Fibroblast of the conjunctiva (primary cell): ENCODE measurements around the gene TBC1D24.

Experiments
- DNase-seq: peaks from one replicate; pipeline ENCODE4 v3.0.0-alpha.2; 2010; ENCODE audit warnings: low read depth

The TBC1D24 gene

DNA sequence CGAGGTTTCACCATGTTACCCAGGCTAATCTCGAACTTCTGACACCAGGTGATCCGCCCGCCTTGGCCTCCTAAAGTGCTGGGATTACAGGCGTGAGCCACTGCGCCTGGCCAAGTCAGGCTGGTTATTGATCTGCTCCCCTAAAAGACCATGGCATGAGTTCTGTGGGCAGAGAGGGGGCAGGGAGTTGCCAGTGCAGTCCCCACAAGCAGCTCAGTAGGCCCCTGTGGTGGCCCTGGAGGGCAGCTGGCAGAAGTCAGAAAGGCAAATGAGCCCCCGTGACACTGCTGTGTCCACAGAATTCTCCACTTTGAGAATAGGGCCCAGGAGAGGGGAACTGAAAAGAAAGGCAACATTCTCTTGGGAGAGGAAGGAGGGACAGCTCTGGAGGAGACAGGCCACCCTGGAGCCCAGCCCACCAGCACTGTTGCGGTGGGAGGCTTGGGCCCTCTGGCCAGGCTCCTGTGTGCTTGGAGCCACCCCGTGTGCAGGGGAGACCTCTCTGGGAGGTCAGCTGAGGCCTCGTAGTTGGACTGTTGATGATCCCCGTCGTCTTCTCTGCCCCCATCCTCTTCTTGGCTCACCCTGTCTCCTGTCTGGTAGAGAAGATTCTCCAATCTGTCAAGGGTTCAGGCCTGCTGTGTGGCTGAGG is 43.2 kb downstream of the TBC1D24 start:
- DNase-seq, result no peak

DNA sequence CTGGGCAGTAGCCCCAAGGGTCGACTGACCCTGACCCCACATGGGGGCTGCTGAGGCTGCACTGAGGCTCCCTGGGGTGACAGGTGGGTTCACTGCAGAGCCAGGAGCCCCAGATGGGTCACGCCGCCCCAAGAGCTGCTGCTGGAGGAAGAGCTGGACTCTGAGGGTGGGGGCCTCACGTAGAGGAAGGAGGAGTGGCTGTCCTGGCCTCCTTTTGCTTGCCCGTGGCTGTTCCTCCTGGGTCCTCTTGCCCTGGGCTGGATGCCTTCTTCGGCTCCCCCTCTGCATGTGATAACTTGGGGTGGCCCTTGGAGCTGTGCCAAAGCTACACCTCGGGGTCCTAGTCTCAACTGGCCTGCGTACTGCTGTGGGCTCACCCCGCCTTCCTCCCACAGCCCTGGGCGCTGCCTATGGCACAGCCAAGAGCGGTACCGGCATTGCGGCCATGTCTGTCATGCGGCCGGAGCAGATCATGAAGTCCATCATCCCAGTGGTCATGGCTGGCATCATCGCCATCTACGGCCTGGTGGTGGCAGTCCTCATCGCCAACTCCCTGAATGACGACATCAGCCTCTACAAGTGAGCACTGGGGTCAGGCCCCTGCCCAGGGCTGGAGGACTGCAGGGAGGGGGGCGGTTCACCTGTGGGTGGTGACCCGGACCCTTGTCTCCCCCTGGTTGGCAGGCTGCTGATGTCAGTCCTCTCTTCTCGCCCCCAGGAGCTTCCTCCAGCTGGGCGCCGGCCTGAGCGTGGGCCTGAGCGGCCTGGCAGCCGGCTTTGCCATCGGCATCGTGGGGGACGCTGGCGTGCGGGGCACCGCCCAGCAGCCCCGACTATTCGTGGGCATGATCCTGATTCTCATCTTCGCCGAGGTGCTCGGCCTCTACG is 44.1 kb downstream of the TBC1D24 start:
- DNase-seq, result no peak

DNA sequence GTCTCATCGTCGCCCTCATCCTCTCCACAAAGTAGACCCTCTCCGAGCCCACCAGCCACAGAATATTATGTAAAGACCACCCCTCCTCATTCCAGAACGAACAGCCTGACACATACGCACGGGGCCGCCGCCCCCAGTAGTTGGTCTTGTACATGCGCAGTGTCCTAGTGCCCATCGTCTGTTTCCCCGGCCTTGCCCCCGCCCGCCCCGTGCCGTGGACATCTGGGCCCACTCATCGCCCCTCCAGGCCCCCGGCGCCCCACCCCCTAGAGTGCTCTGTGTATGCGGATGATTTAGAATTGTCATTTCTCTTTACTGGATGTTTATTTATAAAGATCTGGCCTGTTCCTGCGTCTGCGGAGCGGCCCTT is 44.8 kb downstream of the TBC1D24 start:
- no peak for DNase-seq

DNA sequence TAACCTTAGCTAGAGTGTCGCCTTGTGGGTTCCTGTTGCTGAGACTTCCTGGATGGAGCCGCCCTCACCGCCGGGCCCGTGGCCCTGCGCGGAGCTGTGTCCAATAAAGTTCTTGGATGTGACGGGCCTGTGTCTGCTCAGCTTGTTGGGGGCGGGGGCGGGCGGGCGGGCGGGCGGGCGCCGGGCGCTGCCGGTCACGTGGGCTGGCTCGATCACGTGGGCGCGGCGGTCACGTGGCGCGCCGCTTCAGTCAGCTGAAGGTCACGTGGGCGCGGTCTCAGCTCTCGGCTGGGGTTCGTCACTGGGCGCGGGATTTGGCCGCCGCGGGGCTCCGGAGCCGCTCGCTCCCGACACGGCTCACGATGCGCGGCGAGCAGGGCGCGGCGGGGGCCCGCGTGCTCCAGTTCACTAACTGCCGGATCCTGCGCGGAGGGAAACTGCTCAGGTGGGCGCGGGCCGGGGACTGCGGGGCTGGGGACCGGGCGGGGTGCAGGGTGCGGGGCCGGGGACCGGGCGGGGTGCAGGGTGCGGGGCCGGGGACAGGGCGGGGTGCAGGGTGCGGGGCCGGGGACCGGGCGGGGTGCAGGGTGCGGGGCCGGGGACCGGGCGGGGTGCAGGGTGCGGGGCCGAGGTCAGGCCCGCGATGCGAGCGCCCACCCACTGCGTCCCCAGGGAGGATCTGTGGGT is 45.3 kb downstream of the TBC1D24 start, which contains the start of gene AMDHD2:
AMDHD2 (plus strand) TSS at position 275 of the 687 bp plus-strand sequence; CDS start at position 363, 88 bp downstream.
- DNase-seq, result peak; percentile 83

DNA sequence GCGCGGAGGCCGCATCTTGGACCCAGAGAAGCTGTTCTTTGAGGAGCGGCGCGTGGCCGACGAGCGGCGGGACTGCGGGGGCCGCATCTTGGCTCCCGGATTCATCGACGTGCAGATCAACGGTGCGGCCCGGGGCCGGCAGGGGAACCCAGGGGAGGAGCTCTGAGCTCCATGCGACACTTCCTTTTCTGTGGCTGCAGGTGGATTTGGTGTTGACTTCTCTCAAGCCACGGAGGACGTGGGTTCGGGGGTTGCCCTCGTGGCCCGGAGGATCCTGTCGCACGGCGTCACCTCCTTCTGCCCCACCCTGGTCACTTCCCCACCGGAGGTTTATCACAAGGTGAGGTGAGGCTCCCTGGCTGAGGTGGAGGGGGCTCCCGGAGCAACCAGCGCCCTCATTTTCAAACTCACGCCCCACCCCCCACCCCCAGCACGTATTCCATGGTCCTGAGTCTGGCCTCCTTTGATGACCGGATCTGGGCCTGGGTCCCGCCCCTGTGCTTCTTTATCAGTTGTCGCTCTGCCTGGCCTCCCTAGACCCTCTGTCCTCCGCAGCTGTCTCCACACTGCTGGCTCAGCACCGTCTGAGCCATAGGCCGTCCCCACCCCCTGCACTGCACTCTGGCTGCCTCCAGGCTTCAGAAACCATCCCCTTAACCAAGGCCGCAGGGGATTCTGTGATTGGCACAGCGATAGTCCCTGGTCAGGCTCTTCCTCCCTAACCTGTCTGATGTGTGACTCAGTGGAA is 46.0 kb downstream of the TBC1D24 start:
- DNase-seq, result no peak

DNA sequence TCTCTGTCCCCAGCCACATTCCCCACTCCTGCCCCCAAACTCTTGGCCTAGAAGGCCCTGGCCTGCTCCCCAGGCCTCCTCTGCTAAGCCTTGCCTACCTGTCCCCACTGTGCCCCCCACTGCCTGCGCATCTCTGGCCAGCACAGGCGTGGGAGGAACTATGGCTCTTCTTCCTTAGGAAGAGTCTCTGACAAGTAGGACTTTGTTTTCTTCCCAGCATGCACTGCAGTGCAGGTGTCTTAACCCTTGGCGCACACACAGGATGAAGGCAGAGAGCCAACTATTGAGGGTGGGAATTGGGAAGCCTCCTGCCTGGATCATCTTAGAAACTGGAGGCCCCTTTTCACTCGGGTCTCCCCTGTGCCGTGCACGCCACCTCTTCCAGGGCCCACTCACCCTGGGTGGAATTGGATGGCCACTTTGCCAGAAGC is 48.9 kb downstream of the TBC1D24 start:
- DNase-seq, result no peak

DNA sequence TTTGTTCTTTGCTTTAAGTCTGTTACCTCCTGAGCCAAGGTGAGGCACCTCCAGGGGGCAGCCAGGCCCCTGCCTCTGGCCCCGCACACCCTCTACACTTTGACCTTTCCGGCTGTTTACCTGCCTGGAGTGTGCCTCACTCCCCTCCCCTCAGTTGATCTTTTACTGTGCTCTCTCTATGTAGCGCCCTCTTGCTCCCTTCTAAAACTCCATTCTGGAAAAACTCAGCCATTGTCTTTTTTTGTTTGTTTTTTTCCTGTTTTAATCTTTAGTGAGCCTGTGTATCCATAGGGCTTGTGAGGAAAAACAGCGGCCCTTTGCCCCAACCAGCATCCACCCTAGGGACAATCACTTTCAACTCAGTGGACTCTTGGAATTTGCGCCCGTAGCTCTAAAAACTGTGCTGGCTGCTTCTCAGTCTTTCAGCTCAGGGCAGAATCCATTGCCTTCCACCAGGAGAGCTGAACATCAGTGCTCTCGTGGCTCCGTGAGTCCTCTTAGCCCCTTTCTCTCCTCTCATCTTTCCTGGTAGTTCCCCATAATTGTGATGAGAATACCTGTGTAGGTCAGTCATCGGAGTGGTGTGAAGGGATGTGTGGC is 49.5 kb downstream of the TBC1D24 start:
- no peak for DNase-seq

DNA sequence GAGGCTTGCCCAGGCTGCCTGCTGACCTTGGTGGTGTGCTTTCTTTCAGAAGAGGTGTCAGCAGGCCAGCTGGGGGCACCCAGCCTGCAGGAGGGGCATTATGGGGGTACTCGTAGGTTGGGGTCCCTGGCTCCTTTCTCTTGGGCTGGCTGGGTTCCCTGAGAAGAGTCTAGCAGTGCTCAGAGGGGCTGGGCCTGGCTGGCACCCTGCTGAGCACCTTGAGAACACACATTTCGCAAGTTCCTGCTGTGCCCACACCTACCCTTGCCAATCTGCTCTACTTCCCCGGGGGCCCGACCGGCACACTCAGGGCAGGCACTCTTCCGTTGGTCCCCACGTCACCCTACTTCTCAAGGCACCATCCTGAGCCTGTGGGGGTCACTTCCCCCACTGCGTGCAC is 51.2 kb downstream of the TBC1D24 start:
- no peak for DNase-seq

DNA sequence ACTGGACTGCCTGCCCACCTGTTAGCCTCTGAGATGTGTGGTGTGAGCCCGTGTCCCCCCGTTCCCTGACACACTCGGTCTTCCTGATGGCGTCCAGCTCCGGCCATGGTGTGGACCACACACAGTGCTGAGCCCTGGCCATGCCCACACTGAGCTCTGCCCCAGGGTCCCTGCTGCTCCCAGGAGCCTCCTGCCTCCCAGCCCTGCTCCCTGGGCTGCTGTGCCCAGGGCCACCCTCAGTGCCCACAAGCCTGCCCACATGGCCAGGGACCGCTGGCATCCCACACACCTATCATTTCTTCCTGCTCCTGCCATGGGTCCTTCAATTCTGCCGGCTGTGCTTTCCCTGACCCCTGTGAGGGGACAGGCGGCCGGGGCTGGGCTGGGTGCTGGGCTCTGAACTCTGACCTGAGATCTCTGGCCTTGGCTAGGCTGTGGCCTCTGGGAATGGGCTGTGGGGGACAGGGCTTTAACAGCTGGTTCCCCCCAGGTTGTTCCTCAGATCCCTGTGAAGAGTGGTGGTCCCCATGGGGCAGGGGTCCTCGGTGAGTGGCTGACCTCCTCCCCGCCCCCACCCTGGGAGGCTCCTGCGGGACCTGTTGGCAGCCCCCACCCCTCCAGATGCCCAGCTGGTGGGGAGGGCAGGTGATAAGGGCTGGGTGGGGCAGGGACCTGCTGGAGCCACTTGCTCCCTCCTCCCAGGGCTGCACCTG is 52.3 kb downstream of the TBC1D24 start:
- DNase-seq, result no peak

DNA sequence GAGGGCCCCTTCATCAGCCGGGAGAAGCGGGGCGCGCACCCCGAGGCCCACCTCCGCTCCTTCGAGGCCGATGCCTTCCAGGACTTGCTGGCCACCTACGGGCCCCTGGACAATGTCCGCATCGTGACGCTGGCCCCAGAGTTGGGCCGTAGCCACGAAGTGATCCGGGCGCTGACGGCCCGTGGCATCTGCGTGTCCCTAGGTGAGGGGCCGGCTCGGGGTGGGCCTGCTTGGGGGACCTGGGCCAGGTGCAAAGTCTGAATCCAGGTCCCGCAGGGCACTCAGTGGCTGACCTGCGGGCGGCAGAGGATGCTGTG is 52.8 kb downstream of the TBC1D24 start:
- DNase-seq, result no peak

DNA sequence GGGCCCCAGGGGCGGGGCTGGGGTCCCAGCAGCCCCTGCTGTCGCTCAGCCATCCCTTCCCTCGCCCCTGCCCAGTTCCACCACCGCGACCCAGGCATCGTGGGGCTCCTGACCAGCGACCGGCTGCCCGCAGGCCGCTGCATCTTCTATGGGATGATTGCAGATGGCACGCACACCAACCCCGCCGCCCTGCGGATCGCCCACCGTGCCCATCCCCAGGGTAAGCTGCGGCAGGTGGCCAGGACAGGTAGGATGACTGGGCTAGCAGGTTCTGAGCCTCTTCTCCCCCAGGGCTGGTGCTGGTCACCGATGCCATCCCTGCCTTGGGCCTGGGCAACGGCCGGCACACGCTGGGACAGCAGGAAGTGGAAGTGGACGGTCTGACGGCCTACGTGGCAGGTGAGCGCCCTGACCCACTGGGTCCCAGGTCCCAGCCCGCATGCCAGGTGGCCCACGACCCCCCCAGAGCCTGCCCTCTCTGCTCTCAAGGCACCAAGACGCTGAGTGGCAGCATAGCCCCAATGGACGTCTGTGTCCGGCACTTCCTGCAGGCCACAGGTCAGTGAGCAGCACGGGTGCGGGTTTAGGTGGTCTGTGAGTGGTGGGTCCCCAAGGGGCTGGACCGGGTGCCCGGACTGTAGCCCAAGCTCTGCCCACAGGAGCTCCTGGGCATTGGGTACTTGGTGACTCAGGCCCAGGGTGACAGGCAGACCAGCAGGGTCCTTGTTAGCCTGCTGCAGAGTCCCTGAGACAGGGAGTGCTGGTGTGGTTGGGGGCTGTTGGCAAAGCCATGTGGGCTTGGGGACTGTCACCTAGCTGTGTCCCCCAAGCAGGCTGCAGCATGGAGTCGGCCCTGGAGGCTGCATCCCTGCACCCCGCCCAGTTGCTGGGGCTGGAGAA is 53.5 kb downstream of the TBC1D24 start:
- no peak for DNase-seq

DNA sequence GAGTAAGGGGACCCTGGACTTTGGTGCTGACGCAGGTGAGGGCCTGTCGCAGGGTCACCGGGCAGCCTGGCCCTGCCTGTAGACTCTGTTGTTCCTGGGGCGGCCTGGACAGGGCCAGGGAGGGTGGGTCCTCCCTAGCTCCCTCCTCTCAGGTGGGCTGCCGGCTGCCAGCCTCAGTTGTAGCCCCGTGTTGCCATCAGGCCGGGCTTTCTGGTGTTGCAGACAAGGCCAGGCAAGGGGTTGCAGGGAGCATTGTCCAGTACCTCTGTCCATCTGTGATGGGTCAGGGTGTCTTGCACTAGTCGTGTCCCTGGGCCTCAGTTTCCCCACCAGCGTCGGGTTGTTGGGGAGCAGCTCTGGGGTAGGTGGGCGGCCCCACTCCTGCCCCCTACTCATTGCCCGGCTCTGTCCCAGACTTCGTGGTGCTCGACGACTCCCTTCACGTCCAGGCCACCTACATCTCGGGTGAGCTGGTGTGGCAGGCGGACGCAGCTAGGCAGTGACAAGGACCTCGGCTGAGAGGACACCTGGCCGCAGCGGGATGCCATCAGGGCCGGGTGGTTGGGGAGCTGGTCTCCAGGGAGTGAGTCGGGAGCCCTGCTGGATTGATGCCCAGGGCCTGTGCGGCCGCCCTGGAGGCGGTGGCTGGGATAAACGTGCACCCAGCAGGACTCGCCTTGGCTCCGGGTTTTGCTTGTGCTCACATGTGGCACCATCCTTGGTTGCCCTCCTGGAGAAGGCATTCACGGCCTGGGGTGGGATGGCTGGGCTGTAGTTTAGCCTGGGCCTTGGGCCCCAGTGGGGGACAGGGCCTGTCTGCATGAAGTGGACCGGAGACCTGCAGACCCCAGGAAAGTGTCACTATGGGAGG is 54.4 kb downstream of the TBC1D24 start:
- no peak for DNase-seq

DNA sequence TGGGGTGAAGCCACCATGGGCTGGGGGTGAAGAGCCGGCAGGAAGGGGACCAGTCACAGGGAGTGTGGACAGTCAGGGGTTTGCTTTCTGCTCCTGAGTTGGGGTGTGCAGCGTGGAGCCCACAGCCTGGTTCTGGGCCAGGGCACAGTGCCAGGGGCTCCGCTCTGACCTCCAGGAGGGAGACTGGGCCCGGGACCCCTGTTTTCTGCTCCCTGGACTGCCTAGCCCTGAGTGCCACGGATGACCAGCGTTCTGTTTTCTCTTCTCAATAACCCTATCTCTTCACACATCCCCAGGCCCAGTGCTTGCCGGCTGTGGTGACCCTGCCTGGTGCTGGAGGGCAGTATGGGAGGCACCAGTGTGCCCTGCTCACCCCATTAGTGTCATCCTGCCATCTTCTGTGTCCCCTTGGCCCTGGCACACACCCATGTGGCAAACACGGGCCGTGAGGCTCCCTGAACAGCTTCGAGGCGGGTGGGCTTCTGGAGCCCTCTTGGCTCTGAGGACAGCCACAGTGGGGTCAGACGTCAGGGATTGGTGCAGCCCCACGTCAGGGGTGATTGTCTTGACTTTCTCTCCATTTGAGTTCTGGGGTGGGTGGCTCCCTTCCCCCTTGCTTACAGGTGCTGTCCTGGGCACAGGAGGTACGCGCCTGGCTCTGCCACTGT is 55.2 kb downstream of the TBC1D24 start:
- DNase-seq, result no peak

DNA sequence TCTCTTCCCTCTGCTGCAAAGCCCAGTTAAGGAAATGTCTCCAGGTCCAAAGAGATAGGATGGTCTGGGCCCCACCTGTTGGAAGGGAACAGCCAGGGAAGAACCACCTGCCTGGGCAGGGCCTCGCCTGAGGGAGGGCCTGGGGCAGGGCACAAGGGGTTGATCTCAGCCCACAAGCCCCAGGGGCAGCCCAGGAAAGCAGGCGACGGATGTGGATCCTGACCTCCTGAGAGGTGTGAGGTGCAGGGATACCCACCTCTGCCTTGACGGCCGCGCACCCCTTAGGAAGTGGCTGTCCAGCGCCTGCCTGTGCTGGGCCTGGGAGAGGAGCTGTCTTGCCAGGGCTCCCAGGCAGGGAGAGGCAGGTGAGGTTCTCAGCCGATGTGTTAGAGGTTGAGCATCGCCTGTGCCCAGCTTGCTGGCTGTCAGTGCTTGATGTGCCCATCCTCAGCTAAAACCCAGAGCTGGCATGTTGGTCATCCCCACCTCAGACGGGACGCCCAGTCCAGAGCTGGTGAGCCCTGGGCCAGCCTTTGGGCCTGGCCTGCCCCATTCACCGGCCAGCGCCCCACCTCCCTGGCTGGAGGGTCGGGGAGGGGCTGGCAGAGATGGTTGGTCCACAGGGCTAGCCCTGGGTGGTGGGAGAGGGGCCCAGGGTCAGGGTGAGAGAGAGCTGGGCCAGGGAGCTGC is 55.8 kb downstream of the TBC1D24 start:
- no peak for DNase-seq

DNA sequence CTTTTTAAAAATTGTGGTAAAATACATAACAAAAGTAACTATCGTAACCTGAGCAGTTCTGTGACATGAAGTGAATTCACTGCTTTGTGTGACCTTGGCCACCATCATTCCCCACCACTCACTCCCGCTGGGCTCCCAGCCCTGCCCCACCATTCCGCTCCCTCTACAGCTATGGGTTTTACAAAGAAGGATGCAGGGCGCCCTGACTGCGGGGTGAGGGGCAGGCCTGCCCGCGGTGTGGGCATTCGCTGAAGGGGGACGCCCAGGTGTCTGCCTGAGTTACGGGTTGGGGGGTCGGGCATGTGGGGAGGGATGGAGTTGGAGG is 56.4 kb downstream of the TBC1D24 start, which contains the start of gene CEMP1:
CEMP1 (minus strand) TSS at position 38 of the 325 bp plus-strand sequence. CDS start 335 bp downstream, outside the sequence.
- DNase-seq, result no peak

DNA sequence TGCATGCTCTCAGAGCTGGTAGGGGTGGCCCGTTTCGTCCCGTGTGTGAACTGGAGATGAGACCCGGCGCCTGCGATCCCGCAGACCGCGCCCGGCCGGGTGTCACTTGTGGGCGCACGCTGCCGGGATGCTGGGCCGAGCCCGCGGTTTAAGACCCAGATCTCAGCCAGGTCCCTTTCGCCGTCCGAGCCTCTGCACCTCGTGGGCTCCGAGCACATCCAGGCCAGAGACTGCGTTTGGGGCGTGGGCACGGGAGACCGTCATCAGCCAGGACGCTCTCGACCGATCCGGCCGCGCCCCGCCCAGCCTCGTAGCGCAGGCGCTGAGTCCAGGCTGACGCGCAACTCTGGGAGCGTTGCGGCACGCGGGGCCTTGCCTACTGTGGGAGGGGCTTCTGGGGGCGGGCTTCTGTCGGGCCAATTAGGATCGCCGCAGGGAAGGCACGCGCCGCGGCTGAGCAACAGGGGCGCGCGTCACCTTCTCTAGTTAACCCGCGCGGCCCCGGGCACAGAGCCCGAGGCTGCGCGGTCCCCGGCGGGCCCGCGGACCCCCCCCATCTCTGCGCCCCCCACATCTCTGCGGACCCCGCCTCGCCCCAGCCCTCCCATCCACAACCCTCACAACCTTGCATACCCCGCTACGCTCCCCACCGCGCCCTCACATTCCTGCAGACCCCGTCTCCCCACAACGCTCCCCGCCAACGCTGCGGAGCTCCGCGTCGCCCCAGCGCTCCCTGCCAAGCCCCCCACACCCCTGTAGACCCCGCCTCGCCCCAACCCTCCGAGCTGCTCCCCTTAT is 57.0 kb downstream of the TBC1D24 start:
- peak; percentile 95 for DNase-seq

DNA sequence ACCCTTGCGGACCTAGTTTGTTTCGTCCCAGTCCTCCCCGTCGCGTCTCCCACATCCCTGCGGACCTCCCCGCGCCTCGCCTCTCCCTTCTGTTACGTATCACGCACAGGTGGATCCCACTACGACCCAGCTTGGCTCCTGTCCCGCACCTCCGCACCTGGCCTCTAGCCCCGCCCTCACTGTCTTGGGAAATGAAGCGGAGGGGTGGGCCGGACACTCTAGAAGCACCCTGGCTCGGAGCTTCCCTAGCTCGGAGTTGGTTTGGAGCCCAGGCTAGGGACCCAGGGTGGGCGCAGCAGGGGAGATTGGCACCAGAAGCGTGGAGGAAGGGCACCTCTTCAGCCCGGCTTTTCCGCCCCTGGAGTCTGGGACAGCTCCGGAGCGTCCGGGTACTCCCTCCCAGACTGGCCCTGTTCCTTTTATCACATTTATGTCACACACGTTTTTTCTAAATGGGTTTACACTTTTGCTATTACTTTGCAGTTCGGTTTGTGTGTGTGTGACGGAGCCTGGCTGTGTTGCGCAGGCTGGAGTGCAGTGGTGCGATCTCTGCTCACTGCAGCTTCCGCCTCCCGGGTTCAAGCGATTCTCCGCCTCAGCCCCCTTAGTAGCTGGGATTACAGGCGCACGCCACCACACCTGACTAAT is 57.7 kb downstream of the TBC1D24 start:
- no peak for DNase-seq
